GM19043 (cell line): ENCODE data around the gene CKS1B.

Experiments used
- ATAC-seq: cut with Tn5 transposase; IDR thresholded peaks from one replicate; pipeline ENCODE4 v1.9.1; 2021; ENCODE audit warnings: low read depth; ENCODE audit not compliant: unreplicated experiment

Gene CKS1B

DNA sequence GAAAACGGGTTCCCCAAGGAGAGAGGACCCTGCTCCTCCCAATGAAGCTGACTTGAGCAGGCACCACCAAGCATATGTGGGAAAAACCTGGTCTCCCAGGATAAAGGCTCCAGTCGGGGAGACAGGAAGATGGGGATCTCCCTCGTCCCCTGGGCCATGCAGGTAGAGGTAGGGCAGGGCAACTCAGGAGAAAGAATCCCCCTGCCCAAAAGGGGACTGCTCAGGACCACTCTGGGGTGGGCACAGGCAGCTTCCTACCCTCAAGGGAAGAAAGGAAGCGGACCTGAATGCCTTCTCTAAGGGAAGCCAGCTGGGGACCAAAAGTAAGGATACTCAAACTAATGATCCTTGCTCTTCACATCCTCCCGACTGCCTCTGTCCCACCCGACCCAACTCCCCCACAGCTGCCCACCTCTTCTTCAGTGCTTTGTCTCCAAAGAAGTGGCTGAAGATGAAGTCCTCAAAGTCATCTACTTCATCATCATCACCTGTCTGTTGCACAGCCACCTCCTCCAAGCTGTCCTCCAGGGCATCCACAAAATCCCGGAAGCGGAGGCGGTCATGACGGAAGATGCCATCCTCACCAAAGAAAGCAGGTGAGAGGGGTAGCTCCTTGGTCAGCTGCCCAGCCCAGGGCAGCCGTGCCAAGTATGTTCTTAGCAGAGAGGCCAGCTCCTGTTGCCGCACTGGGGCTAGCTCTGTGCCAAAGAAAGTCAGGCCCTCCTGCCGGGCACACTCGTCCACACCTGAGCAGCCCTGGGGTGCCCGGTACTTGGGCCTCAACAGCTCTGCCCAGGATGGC lies 29.1 kb upstream of the CKS1B start:
- ATAC-seq: no peak

DNA sequence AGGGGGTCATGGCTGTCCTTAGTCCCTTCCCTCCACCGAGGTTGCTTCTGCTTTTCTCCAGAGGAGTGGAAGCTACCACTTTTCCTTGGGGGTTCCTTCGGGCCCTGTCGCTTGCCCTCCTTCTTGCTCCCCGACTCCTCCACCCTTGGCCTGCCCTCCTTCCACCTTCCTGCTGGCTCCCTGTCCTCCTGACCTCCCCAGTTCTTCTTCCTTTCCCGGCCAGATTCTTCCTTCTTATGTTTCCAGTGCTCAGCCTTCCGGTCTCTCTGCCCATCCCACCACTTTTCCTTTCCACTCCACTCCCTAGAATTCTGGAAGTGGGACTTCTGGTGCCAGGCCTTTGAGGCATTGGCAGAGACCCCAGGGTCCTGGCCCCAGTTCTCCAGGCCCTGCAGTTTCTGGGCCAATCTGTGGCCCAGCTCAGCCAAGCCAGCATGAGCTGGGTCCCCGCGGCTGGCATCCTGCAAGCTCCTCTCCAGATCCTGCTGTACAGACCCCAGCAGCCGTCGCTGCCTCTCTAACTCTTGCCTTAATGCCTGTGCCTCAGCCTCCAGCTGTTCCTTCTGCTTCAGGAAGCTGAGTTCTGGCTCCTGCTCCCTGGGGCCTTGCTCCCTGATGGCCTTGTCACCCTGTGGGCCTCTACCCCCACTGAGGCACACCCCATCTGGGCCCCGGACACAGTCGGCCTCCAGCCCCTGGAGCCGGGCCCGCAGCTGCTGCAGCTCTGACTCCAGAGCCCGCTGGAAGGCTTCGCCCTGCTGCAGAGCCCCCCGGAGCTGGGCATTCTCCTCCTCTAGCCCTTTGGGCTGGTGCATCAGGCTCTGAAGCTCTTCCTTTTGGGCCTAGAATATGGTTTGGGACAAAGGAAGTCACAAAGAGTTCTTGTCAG lies 28.3 kb upstream of the CKS1B start:
- ATAC-seq: no peak

DNA sequence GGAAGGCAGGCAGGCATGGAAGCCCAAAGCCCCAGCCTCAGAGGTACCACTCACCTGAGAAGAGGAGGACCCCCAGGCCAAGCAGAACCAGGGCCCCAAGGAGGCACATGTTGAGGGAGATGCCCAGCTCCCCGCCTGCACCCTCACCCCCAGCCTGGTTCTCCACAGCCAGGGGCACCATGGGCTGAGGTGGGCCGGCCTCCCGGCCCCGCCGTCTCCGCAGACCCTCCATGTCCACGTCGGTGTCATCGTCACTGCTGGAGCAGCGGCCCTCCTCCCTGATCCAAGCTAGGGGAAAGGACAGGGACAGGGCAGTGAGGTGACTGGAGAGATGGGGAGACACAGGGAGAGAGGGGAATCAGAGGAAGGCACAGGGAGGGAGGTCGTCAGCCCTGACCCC lies 26.4 kb upstream of the CKS1B start:
- ATAC-seq: no peak

DNA sequence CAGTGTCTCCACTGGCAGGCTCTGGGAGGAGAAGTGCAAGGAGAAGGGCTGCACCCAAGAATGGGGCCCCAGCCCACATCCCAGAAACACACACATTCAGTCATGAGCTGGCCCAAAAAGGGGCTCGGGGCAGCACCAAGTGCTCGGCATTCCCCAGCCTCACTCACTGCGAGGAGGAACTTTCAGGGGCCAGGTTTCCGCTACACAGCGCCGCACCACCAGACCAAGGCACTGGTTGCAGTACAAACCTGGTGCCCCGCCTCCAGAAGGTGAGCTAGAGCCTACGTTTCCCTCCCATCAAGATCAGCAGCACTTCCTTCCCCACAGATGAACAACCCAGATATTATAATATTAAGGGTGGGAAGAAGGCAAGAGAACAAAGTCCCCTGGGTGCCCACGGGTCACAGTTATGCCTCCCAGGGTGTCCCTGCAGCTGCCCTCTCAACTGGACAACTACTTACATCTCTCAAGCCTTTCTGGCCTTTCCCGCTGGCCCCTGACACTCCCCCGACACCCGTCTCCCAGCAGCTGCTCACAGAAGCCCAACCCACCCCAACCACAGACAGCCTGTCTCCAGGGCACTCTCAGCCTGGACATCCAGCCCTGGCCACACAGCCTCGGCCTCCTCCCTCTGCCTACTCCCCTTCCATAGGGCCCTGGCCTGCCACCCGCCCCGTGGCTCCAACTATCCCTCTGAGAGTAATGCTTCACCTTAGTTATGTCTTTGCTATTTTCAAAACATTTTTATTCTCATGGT lies 22.4 kb upstream of the CKS1B start:
- no peak for ATAC-seq

DNA sequence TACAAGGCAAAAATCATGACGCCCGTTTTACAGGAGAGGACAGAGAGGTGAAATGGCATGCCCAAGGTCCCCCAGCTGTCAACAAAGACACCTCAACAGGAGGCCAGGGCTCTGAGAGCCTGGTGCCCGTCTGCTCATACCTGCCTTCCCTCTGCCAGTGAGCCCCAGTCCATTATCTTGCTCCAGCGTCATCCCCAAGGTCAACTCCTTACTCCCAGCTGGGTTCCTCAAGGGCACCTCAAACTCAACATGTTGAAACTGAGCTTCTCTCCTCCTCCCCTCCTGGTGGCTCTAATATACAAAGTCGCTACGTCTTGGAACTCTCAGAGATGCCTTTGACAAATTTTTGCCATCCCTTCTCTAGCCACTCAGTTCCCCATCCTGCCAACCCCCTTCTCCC lies 21.8 kb upstream of the CKS1B start:
- ATAC-seq: no peak

DNA sequence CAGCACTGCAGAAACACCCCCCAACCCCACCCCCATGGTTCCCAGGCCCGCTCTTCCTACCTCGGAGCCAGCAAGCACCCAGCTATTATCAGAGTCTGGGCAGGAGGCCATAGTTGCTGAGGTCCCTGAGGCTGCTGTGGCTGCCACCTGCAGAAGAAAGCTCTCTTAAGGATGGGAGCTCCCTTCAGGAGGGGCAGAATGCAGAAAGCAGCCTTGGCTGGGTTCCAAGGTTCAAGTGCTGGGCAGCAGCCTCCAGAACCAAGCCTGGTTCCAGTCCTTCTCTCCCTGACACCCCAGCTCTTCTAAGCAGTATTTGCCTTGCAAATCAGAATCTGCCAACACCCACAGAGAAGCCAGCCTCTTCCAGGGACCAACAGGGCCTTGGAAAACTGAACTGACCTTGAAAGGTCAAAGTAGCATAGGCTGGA lies 20.9 kb upstream of the CKS1B start:
- no peak for ATAC-seq

DNA sequence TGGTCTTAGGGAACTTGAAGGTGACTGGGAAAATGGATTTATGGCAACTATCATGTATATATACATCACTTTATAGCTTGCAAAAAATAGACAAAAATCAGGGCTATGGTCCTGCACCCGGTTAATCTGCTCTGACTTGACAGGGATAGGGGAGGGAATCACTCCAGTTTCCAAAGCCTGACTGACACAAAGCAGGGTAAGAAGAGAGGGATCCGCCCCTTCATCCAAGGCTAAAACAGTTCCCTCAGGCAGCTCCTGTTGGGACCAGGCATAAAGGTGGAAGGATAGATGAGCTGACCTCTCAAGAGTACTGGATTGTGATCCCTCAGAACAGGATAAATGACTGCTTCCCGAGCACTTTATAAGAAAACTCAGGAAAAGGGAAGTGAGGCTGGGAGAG lies 19.9 kb upstream of the CKS1B start:
- no peak for ATAC-seq

DNA sequence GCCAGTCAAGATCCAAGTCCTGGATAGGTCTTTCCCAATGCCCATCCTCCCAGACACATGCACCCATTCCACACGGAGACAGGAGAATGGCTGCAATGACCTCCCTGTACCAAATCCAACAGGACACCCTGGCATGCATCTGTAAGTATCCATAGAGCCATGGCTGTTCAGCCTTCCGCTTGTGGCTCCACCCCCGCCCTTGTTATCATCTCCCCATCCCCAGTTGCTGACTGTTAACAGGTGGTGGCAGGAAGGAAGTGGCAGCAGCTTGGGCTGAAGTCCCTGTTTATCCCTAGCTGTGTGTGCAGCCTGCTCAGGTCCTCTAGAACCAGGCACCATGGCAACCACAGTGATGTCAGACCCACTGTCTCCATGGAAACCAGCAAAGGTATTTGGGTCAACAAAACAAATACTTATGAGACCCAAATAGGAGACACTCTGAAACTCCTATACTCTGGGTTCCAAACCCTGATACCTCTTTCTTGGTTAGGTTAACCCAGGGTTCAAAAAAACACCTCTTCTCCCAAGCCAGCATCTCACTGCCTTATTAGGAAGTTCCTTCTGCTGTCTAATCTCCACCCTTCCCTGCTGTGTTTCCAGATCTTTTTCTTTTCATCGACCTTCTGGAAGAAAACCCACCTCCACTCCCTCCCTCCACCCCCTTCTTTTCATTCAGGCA lies 19.3 kb upstream of the CKS1B start:
- ATAC-seq: peak; percentile 62

DNA sequence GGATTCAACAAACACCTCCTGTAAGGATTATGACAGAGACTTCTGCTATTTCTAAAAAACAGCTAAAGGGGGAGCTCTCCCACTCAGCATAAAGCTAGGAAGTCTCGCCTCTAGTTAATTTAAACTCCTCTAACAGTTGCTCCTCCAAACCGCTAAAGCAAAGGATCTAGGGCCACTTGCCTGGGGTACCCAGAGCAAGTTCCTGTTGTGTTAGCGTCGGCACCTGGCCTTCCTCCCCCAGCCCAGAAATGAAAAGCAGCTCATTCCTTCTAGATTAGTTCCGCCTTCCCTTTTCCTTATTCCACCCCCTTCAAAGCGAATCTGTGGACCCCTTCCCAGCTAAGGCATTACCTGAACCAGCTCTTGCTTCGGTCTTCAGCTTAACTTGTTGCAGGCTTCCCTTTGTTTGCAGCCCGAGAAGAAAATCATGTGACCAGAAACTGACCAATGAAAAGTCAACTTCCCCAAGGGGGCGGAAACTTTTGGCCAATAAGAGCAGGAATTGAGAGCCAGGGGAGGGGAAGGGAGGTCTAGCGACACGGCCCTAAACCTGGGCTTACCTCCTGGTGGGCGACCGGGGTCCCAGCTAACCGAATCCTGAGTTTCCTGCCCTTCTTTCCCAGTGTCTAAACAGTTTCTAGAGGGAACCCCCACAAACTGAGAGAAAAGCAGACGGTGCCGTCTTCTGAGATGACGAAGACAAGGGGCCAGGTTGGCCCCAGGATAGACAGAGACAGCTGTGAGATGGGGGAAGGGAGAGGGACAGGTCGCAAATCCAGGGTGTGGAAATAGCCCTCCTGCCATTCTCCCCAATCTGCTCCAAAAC lies 18.6 kb upstream of the CKS1B start, which contains the start of gene PBXIP1:
TSS of gene PBXIP1 (minus strand) at position 382 of the 826 bp plus-strand sequence. CDS start 2,378 bp downstream, outside the sequence.
- no peak for ATAC-seq

DNA sequence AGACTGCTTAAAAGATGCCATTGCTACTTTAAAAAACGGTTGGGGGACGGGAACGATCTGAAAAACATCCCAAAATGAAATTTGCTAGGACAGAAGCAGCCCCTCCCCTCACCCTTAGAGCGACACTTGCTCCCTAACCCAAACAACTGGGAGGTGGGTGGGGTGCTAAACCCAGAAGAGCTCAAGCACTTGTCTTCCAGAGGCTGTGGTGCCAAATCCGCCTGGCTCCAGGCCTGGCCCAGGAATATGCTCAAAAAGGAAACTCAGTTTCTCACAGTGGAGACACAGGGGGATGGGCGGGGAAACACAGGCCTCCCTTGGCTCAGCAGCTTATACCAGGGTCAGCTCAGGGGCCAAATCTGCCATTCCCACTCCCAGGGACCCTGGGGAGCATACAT lies 17.9 kb upstream of the CKS1B start:
- no peak for ATAC-seq

DNA sequence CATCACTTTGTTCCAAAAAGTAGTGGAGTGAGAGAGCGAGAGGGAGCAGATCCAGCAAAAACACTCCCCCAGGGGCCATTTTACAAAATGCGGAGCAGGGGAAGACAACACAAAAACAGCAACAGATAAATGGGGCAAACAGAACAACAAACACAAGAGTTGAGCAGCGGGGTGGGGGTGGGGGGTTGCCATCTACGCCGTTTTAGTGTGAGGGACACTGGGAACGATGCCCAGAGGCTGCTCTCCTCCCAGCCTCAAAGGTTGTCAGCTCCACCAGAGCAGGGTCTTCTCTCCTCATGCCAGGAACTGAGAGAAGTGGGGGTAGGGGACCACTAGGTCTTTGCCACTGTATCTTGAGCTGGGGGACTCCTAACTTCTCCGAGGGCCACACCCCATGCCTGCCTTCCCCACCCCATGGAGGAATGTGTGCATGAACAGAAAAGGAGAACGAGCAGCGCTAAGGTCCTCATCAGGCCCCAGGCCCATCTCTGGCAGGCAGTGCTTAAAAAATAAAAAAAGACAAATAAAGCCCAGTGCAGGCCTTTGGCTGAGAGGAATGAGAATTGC lies 17.3 kb upstream of the CKS1B start:
- no peak for ATAC-seq

DNA sequence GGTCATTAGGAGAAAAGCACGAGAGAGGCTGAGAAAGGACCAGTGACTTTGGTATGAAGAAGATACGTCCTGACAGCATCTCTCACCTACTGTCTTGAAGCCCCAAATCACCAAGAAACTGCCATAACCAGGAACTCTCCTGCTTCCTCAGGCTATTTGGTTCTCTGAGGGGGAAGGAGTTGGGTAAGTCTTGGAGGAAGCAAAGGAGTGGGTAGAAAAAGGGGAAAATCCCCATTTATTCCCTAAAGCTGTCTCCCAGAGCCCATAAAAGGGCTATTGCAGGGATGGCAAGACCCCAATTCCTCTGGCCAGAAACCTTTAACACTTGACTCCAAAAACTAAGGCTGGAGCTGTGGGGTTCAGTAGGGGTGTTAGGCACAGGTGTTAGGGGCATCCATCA lies 16.4 kb upstream of the CKS1B start:
- ATAC-seq: no peak

DNA sequence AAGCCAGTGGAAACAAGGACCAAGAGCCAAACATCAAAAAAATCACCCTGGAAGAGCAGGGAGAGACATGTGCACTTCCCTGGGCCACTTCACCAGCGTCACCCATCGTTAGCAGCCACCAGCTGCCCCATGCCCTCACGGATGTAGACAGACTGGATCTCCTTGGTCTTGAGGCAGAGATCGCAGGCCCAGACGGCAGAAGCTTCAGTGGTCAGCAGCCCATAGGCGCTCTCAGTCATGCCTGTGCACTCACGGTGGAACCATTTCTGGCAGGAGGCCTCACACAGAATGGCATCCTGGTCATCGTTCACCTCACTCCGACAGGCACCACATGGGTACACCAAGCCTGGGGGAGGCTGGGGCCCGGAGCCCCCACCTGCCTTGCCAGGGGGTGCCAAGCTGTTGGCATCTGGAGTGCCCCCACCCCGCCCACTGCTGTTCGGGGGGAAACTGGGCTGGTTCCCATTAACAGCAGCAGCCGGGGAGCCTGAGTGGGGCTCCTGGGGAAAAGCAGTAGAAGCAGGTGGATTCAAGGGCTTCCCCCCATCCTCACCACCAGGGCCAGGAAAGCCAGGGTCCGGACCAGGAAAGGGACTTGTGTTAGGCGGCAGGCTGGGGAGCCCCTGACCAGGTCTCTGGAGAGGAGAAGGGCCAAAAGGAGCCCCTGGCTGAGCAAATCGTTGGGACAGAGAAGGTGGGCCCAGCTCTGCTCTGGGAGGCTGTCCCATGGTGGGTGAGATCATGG lies 15.6 kb upstream of the CKS1B start:
- ATAC-seq: no peak

DNA sequence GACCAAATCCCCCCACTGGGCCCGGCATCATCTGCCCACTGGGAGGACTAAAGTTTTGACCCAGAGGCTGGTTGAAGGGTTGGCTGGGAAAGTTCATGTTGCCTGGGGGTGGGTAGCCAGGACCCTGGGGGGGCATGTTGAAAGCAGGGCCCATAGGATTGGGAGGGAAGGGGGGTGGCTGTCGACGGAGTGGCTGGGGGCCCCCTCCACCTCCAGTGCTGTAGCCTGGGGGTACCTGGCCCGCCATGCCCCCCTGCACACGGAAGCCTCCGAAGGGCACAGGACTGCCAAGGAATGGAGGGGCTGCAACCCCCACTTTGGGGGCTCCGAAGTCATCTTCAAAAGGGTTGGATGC lies 15.1 kb upstream of the CKS1B start:
- ATAC-seq: no peak

DNA sequence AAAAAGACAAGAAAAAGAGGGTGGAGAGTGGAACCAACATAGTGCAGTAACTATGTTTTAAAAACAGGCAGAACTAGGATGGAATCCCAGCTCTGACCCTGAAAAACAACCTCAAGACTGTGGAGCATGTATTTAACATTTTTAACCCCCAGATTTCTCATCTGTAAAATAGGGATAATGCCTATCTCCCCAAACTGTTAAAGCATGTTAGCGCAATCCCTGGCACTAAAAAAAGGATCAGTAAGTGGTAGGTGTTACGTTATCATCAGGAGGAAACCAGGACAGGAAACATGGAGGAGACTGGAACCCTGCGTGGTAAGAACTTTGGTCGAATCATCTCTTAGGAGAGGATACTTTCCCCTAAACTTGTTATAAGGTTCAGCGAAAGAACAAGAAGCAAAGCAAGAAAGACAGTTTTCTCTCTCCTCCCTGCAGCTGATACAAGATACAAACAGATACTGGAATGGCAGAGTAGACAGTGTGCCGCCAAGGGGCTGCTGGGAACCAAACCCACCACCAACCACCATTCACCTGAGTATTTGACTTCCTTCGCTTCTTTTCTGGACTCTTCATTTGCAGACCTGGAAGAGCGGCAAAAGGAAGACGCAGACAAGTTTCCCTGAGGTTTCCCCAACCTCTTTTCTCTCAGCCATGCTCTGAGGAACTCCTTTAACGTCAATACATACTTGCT lies 13.9 kb upstream of the CKS1B start:
- ATAC-seq: no peak

DNA sequence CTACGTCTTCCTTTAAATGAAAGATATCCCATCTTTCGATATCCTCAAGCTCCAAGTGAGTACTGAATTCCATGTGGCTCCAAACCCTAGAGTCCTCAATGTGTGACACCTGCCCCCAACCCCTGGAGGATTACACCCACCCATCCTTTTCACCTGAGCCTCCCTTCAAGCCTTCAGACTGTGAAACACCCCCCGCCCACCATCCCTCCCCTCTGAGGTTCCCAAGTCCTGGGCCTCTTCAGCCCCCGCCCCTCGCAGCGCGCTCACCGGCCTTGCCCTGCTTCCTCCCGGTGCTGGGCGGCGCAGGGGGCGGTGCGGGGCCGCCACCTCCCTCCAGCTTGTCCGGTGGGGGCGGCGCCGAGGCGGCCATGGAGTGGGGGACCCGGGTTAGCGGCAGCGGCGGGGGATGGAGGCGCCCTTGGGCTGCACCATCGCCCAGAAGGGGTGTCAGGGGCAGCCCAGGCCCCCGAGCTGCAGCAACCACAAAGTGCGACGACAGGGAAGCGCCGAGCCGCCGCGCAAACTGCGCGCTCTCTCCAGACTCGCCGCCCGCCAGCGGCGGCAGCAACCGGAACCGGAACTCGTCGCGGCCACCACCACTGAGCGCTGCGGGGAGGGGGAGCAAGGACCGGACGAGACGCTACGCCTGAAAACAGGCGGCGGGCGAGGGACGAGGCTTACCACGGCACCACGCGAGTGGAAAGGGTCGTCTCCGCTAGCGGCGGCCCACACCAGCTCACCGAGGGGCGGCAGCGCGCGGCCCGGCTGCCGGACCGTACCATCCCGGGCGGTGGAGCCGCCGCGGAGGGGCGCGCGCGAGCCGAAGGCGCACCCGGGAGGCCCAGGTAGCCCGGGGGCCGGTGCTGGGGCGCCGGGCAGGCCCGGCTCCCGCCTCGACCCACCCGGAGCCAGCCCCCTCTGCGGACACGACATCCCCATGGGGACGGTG lies 13.0 kb upstream of the CKS1B start, which contains the start of gene PYGO2:
TSS of gene PYGO2 (minus strand) at position 576 of the 949 bp plus-strand sequence. CDS start at position 370, 206 bp downstream.
- peak; percentile 57 for ATAC-seq
